ENCODE measurements around the gene FSTL4.

DNA sequence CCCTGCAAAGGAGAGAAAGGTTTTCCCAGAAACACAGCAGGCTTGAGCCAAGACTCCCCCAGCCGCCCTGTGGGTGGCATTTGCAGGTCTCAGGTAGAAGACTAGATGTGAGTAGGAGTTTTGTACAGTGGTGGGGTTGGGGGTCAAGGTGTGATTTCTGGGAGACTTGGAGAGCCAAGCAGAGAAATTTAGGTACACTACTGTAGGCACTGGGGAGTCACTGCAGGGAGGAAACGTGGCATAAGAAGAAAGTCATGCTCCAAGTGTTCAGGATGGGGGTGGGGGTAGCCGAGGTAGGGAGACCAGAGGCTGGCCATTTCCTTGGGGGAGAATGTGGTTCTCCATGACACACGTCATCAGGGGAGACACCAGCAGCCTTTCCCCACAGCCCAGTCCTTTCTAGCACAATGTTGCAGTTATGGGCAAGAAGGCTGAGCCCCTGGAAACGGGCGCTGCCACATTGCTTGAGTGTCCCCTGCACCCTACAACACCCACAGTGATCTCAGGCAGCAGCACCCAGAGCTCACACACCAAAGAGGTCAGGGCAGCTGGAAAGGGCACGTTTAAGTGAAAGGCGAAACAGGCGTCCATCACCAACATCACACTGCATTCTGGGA, 210.5 kb downstream of the FSTL4 start:
- TF ChIP-seq POLR2A (IDR thresholded peaks at IDR 0.05) (no peak), CTCF (IDR thresholded peaks at IDR 0.05) (no peak)

Data from upper lobe of left lung (tissue), 4 donors.